ENCODE measurements around the gene DIP2C.

DIP2C gene

DNA sequence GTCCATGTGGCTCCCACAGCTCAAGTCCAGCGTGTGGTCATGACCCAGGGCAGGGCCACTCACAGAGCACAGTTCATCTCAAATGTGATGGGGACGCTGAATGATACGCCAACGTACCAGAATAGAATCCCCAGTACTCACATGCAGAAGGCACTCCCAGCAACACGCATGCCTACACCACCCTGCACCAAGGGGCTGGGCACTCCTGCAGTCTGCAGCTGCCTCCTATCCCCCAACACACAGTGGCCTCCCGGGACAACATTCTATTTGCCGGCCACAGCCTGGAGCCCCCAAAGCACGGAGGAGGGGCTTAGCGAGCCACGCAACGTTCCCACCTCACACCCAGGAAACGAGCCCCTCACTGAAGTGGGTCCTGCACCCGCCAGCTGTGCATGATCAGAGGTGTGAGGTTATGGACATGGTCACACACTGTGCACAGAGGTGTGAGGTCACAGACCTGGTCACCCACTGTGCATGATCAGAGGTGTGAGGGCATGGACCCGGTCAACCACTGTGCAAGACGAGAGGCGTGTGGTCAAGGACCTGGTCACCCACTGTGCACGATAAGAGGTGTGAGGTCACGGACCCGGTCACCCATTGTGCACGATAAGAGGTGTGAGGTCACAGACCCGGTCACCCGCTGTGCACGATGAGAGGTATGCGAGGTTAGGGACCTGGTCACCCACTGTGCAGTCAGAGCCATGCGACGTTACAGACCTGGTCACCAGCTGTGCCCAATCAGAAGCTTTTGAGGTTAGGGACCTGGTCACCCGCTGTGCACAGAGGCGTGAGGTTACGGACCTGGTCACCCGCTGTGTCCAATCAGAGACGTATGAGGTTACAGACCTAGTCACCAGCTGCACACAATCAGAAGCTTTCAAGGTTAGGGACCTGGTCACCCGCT is 182.8 kb downstream of the DIP2C start:
- no peak for DNase-seq (ENCODE audit: insufficient read length)
- TF ChIP-seq TAF1 (IDR thresholded peaks at IDR 0.05; ENCODE audit: borderline replicate concordance, low read depth, low read length) (no peak), POLR2AphosphoS5 (IDR thresholded peaks at IDR 0.05; ENCODE audit: low read depth, low read length) (no peak), POLR2A (IDR thresholded peaks at IDR 0.05; ENCODE audit: low read depth, low read length) (no peak)
- no peak for FAIRE-seq

DNA sequence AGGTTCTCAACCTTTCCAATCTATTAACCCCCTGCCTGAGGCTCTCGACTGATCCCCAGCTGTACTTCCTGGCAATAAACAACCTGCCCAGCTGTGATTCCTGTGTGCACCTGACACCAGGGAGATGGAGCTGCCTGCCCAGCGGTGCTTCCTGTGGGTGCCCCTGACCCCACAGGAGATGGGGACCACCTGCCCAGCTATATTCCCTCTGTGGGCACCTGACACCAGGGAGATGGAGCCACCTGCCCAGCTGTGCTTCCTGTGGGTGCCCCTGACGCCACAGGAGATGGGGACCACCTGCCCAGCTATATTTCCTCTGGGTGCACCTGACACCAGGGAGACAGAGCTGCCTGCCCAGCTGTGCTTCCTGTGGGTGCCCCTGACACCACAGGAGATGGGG is 184.0 kb downstream of the DIP2C start:
- no peak for TF ChIP-seq POLR2A (IDR thresholded peaks at IDR 0.05; ENCODE audit: low read depth, low read length)
- no peak for TF ChIP-seq TAF1 (IDR thresholded peaks at IDR 0.05; ENCODE audit: borderline replicate concordance, low read depth, low read length)
- no peak for TF ChIP-seq POLR2AphosphoS5 (IDR thresholded peaks at IDR 0.05; ENCODE audit: low read depth, low read length)
- FAIRE-seq: no peak
- no peak for DNase-seq (ENCODE audit: insufficient read length)

DNA sequence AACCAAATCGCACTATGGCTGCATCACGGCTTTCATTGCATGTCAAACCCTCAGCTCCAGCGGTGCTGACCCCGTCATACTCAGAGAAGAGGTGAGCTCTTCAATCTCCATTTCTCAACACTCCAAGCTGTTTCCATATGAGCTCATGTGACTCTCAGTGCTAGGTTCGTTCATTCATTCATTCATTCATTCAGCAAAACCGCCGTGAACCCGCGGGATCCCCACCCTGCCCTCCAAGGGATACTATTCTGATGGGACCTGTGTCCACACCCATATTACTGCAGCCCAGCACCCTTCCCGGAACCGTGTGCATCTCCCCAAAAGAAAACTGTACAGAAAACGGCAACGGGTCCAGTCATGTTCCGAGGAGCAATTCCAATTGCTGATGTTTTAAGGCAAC is 184.7 kb downstream of the DIP2C start:
- FAIRE-seq: no peak
- no peak for DNase-seq (ENCODE audit: insufficient read length)
- TF ChIP-seq POLR2A (IDR thresholded peaks at IDR 0.05; ENCODE audit: low read depth, low read length) (no peak), POLR2AphosphoS5 (IDR thresholded peaks at IDR 0.05; ENCODE audit: low read depth, low read length) (no peak), TAF1 (IDR thresholded peaks at IDR 0.05; ENCODE audit: borderline replicate concordance, low read depth, low read length) (no peak)

DNA sequence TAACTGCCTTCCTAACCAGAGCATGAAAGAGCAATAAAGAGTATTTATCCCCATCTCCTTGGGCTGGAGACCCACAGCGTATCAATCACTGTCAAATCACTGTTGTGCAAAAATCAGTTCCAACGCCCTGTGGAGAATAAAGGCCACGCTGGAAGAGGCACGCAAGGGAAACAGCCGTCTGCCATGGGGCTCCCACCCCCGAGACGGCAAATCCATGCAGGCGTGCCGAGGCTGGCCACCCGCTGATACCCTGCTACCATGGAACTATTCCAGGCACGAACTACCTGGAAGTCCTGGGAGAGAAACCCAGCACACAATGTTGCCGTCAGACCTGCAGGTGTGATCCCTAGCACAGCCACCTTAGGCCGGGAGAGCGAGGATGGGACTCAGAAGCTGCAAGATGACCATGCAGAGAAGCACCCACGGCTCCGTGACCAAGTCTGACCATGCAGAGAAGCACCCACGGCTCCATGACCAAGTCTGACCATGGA is 185.3 kb downstream of the DIP2C start:
- DNase-seq (ENCODE audit: insufficient read length): no peak
- FAIRE-seq: no peak
- no peak for TF ChIP-seq POLR2AphosphoS5 (IDR thresholded peaks at IDR 0.05; ENCODE audit: low read depth, low read length)
- TF ChIP-seq TAF1 (IDR thresholded peaks at IDR 0.05; ENCODE audit: borderline replicate concordance, low read depth, low read length): no peak
- TF ChIP-seq POLR2A (IDR thresholded peaks at IDR 0.05; ENCODE audit: low read depth, low read length): no peak

DNA sequence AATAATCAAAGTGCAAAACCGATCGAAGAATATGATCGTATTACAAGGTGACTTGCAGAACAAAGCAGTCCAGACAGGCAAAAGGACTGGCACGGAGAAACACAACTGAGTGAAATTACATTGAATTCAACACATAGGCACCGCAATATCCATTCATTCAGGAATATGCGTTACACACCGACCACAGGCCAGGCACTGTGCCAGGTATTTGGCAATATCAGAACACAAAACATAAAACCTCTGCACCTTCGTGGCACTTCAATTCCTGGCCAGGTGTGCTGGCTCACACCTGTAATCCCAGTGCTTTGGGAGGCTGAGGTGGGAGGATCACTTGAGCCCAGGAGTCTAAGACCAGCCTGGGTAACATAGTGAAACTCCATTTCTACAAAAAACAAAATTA is 187.9 kb downstream of the DIP2C start:
- no peak for TF ChIP-seq TAF1 (IDR thresholded peaks at IDR 0.05; ENCODE audit: borderline replicate concordance, low read depth, low read length)
- no peak for TF ChIP-seq POLR2AphosphoS5 (IDR thresholded peaks at IDR 0.05; ENCODE audit: low read depth, low read length)
- TF ChIP-seq POLR2A (IDR thresholded peaks at IDR 0.05; ENCODE audit: low read depth, low read length): no peak
- FAIRE-seq (no peak), DNase-seq (ENCODE audit: insufficient read length) (no peak)

DNA sequence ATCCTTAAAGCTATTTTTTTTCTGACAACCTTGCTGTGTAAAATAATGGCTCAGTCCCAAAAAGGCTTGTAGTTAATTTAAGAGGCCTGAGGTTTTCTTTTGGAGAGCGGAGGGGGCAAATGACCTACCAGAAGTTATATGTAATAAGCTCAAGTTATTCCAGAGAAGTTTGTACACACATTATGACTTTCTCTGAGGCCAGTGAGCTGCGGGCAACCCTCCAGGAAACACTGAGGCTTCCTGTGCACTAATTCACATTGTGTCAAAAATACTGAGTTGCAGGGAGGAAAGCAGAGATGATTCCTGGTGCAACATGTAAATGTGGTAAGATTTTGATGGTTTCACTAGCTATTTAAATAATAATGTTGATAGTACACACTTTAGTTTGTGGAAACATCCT is 188.6 kb downstream of the DIP2C start:
- TF ChIP-seq TAF1 (IDR thresholded peaks at IDR 0.05; ENCODE audit: borderline replicate concordance, low read depth, low read length): no peak
- no peak for TF ChIP-seq POLR2A (IDR thresholded peaks at IDR 0.05; ENCODE audit: low read depth, low read length)
- TF ChIP-seq POLR2AphosphoS5 (IDR thresholded peaks at IDR 0.05; ENCODE audit: low read depth, low read length): no peak
- DNase-seq (ENCODE audit: insufficient read length) (no peak), FAIRE-seq (no peak)

DNA sequence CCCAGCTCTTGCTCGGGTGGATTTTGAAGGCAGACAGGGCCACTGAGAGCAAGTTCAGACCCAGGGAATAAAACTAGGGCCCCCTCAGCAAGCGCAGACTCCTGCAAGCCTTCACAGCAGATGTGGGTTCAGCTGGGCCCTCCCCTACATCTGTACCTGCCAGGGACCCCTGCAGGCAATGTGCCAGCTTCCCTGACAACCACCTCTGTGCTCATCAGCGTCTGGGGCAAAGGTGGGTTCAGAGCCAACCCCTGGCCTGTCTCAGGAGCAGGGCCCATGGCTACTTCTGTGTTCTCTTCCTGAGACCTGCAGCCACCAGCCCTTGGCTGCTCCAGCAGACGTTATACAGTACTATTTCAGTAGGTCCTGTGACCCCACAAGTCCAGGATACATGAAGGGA is 189.5 kb downstream of the DIP2C start:
- no peak for DNase-seq (ENCODE audit: insufficient read length)
- FAIRE-seq: no peak
- no peak for TF ChIP-seq POLR2A (IDR thresholded peaks at IDR 0.05; ENCODE audit: low read depth, low read length)
- no peak for TF ChIP-seq TAF1 (IDR thresholded peaks at IDR 0.05; ENCODE audit: borderline replicate concordance, low read depth, low read length)
- TF ChIP-seq POLR2AphosphoS5 (IDR thresholded peaks at IDR 0.05; ENCODE audit: low read depth, low read length): no peak

DNA sequence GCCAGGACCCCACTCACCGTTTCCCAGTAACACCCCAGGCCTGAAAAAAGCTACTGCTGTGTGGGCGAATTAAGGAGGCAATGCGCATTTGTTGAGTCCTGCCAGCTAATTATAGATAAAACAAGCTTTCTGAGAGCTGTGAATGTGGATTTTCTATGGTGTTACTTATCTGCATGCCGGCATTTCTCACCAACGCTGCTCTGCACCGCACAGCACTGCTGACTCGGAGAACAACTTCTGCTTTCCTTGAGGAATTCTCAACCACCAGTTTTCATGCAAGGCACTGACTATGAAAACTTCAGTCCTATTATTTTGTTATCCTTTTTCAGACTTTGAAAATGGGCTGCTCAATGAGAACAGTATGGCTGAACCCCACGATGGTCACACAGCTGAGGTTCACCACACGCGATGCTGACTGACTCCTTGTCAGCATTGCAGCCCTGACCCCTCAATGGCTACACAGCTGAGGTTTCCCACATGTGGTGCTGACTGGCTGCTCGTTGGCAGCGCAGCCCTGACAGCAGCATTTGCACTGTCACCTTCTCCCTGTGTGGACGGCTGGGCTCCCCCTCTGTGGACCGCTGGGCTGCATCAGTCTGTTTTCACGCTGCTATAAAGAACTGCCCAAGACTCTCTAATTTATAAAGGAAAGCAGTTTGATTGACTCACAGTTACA is 190.6 kb downstream of the DIP2C start:
- FAIRE-seq (no peak), DNase-seq (ENCODE audit: insufficient read length) (no peak)
- TF ChIP-seq POLR2AphosphoS5 (IDR thresholded peaks at IDR 0.05; ENCODE audit: low read depth, low read length) (no peak), TAF1 (IDR thresholded peaks at IDR 0.05; ENCODE audit: borderline replicate concordance, low read depth, low read length) (no peak), POLR2A (IDR thresholded peaks at IDR 0.05; ENCODE audit: low read depth, low read length) (no peak)

DNA sequence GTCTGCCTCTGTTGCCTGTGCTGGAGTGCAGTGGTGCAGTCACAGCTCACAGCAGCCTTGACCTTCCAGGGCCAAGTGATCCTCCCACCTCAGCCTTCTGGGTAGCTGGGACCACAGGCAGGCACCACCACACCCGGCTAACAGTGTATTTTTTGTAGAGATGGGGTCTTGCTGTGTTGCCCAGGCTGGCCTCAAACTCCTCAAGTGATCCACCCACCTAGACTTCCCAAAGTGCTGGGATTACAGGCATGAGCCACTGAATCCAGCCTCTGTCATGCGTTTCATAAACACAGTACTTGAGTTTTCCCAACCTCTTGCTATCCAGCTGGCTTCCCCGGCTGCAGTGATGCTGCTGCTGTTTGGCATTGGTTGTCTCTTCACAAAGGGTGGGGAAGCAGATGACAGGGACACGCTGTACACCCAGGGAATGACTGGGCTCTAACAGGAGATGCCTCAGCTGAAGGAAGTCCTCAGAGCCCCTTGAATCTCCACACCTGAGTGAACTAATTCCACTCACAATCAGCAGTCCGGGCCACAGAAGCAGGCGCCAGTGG is 191.5 kb downstream of the DIP2C start:
- no peak for FAIRE-seq
- DNase-seq (ENCODE audit: insufficient read length): no peak
- TF ChIP-seq TAF1 (IDR thresholded peaks at IDR 0.05; ENCODE audit: borderline replicate concordance, low read depth, low read length) (no peak), POLR2AphosphoS5 (IDR thresholded peaks at IDR 0.05; ENCODE audit: low read depth, low read length) (no peak), POLR2A (IDR thresholded peaks at IDR 0.05; ENCODE audit: low read depth, low read length) (no peak)

DNA sequence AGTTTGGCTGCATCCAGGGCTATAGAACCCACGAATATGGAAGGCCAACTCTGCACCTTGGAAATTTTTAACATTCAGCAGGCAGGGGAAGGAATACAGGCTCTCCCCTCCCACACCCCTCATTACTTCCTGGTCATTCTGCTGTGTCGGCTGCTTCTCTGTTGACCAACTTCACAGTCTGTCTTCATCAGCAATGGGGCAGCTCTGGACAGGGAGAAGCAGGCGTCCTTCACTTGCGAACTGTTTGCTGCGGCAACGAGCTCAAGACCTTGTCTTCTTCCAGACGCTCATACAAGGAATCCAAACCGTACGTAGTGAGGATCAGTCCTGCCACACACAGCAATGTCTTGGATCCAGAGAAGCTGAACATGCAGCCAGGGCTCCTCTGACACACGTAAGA is 192.2 kb downstream of the DIP2C start:
- FAIRE-seq: no peak

DNA sequence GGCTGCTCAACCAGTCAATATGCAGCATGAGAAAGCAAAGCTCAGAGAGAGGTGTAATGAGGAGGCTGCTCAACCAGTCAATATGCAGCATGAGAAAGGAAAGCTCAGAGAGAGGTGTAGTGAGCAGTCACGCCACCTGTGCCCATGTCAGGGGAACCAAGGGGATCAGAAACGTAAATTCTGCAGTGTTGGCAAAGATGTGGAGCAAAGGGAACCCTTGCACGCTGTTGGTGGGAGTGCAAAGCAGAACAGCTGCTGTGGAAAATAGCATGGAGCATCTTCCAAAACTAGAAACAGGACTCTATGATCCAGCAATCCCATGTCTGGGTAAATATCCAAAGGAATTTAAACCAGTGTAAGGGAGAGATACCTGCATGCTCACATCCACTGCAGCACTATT is 194.9 kb downstream of the DIP2C start:
- TF ChIP-seq TAF1 (IDR thresholded peaks at IDR 0.05; ENCODE audit: borderline replicate concordance, low read depth, low read length) (no peak), POLR2A (IDR thresholded peaks at IDR 0.05; ENCODE audit: low read depth, low read length) (no peak), POLR2AphosphoS5 (IDR thresholded peaks at IDR 0.05; ENCODE audit: low read depth, low read length) (no peak)
- no peak for DNase-seq (ENCODE audit: insufficient read length)
- FAIRE-seq: no peak

More for the DNA sequence above, 192.2 kb downstream of the DIP2C start:
- TF ChIP-seq POLR2A (IDR thresholded peaks at IDR 0.05; ENCODE audit: low read depth, low read length): no peak
- TF ChIP-seq TAF1 (IDR thresholded peaks at IDR 0.05; ENCODE audit: borderline replicate concordance, low read depth, low read length): no peak
- no peak for TF ChIP-seq POLR2AphosphoS5 (IDR thresholded peaks at IDR 0.05; ENCODE audit: low read depth, low read length)
- DNase-seq (ENCODE audit: insufficient read length): no peak

Data from GM12892 (cell line).